ENCODE data around the gene CACNG1. TPM values are rescaled to one million over a fixed set of nuclear protein-coding genes. Genes with fewer than 3 reads are reported as not detected.

Gene CACNG1
- total RNA-seq, 1 donor from 2014 or later: not detected

DNA sequence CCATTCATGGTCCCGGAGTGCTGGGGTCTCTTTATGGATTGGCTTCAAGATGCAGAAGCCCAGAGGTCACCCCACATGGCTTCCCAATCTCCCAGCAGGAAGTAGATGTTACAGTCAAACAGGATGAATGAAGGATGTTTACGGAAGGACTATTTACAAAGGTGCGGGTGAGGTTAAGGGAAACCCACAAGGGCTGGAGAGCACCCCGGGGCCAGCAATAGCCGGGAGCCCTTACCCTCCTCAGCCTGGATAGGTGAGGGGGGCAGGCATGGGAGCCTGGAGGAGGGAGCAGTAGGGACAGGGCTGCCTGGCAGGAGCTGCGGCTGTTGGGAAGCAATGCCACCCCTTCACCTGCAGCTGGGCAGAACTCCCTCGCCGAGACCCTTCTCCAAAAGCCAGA lies 24.5 kb upstream of the CACNG1 start:
- no peak overlapping the region for H3K27ac Mint-ChIP-seq (ENCODE audit: unreplicated experiment)
- TF ChIP-seq, protein P1, sequence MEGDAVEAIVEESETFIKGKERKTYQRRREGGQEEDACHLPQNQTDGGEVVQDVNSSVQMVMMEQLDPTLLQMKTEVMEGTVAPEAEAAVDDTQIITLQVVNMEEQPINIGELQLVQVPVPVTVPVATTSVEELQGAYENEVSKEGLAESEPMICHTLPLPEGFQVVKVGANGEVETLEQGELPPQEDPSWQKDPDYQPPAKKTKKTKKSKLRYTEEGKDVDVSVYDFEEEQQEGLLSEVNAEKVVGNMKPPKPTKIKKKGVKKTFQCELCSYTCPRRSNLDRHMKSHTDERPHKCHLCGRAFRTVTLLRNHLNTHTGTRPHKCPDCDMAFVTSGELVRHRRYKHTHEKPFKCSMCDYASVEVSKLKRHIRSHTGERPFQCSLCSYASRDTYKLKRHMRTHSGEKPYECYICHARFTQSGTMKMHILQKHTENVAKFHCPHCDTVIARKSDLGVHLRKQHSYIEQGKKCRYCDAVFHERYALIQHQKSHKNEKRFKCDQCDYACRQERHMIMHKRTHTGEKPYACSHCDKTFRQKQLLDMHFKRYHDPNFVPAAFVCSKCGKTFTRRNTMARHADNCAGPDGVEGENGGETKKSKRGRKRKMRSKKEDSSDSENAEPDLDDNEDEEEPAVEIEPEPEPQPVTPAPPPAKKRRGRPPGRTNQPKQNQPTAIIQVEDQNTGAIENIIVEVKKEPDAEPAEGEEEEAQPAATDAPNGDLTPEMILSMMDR (IDR thresholded peaks at IDR 0.05; ENCODE audit: unreplicated experiment): no peak
- peaks cover 4% of the 10 kb centered on the region for H3K4me1 Mint-ChIP-seq (ENCODE audit: unreplicated experiment)
- no peak for DNase-seq (ENCODE audit: low spot score)
- no peaks in the 10 kb centered on the region for H3K9me3 Mint-ChIP-seq (ENCODE audit: unreplicated experiment)
- no peaks in the 10 kb centered on the region for H3K36me3 Mint-ChIP-seq (ENCODE audit: low read depth, unreplicated experiment)
- no peak overlapping the region for H3K4me3 Mint-ChIP-seq (ENCODE audit: unreplicated experiment)
- peaks cover 6% of the 10 kb centered on the region for H3K27me3 Mint-ChIP-seq (ENCODE audit: unreplicated experiment)

DNA sequence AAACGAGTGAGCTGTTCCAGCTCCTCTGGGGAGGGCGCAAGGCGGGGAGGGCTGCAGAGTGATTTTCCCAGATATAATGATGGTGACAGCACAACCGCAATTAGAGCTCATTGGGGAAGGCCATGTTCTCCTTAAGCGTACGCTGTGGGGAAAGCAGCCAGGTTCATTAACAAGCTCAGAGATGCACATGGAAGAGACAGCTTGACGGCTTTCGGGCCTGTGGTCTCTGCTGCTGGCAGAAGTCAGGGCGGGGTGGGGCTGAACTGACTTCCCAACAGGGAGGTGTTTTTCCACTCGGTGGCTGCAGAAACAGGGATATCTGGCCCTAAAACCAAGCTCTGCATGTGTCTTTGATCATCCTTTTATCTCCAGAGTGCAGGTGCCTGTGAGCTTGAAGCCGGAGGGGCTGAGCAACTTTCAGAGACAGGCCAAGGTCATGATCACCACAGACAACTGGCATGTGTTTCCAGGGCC lies 24.0 kb upstream of the CACNG1 start:
- peaks cover 4% of the 10 kb centered on the region for H3K4me1 Mint-ChIP-seq (ENCODE audit: unreplicated experiment)
- TF ChIP-seq, protein P1 (IDR thresholded peaks at IDR 0.05; ENCODE audit: unreplicated experiment): no peak
- H3K27me3 Mint-ChIP-seq (ENCODE audit: unreplicated experiment): peaks cover 6% of the 10 kb centered on the region
- no peak overlapping the region for H3K27ac Mint-ChIP-seq (ENCODE audit: unreplicated experiment)
- H3K4me3 Mint-ChIP-seq (ENCODE audit: unreplicated experiment): no peak overlapping the region
- H3K9me3 Mint-ChIP-seq (ENCODE audit: unreplicated experiment): no peaks in the 10 kb centered on the region
- DNase-seq (ENCODE audit: low spot score): no peak
- no peaks in the 10 kb centered on the region for H3K36me3 Mint-ChIP-seq (ENCODE audit: low read depth, unreplicated experiment)

DNA sequence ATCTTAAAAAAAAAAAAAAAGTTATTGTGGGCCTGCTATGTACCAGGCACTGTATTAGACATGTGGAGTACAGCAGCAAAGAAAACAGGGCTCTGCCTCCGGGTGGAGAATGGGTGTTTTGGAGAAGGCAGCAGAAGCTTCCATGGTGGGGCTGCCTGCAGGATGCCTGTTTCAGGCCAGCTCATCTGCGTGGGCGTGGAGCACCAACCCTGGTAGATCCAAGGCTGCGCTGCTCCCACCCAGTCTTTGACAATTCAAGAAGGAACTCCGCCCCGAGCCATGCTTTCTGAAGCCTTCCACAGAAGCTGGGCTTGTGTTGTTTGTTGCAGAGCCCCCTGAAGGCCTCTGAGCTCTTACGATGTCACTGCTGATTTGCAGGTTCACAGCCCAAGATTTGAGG lies 23.2 kb upstream of the CACNG1 start:
- peaks cover 6% of the 10 kb centered on the region for H3K27me3 Mint-ChIP-seq (ENCODE audit: unreplicated experiment)
- TF ChIP-seq, protein P1 (IDR thresholded peaks at IDR 0.05; ENCODE audit: unreplicated experiment): no peak
- H3K4me1 Mint-ChIP-seq (ENCODE audit: unreplicated experiment): peaks cover 4% of the 10 kb centered on the region
- no peak overlapping the region for H3K4me3 Mint-ChIP-seq (ENCODE audit: unreplicated experiment)
- no peaks in the 10 kb centered on the region for H3K9me3 Mint-ChIP-seq (ENCODE audit: unreplicated experiment)
- no peaks in the 10 kb centered on the region for H3K36me3 Mint-ChIP-seq (ENCODE audit: low read depth, unreplicated experiment)
- H3K27ac Mint-ChIP-seq (ENCODE audit: unreplicated experiment): no peak overlapping the region
- DNase-seq (ENCODE audit: low spot score): no peak

DNA sequence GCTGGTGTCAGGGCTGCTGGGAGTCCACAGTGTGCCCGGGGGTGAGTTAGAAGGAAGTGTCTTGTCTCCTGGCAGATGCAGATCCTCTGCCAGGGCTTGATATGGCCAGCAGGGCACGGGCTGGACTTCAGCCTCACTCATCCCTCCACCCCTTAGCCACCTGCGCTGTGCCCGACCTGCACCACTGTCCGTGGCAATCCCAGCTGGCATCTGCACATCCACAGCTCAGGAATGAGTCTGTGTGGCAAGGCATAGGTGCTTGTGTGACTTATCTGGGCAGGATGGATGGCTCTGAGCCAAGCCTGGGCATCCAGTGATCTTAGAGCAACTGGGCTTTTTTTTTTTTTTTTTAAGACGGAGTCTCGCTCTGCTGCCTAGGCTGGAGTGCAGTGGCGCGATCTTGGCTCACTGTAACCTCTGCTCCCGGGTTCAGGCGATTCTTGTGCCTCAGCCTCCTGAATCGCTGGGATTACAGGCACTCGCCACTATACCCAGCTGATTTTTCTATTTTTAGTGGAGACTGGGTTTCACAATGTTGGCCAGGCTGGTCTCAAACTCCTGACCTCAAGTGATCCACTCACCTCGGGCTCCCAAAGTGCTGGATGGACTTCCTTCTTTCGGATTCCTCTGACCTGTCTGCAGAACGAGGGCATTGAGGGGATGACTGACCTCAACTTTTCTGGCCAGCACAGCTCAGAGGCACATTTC lies 22.5 kb upstream of the CACNG1 start:
- H3K27me3 Mint-ChIP-seq (ENCODE audit: unreplicated experiment): peaks cover 6% of the 10 kb centered on the region
- no peaks in the 10 kb centered on the region for H3K9me3 Mint-ChIP-seq (ENCODE audit: unreplicated experiment)
- H3K27ac Mint-ChIP-seq (ENCODE audit: unreplicated experiment): no peak overlapping the region
- DNase-seq (ENCODE audit: low spot score): no peak
- H3K4me3 Mint-ChIP-seq (ENCODE audit: unreplicated experiment): no peak overlapping the region
- no peaks in the 10 kb centered on the region for H3K36me3 Mint-ChIP-seq (ENCODE audit: low read depth, unreplicated experiment)
- H3K4me1 Mint-ChIP-seq (ENCODE audit: unreplicated experiment): peaks cover 4% of the 10 kb centered on the region
- TF ChIP-seq, protein P1 (IDR thresholded peaks at IDR 0.05; ENCODE audit: unreplicated experiment): no peak

DNA sequence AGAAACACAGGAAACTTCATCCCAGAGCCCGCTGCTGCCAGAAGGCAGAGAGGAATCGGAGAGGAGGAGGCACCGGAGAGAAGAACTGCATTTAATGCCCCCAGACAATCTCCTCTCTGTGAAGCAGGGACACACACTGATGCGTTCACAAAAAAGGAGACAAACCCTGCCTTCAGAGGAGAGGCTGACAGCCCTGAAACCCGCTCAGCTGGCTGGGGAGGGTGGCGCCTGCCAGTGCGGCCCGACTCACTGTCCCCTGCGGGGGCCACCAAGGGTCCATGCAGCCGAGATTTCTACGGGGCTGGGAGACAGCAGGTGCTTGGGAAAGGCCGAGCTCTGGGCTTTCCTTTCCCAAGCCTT lies 21.9 kb upstream of the CACNG1 start:
- Mint-ChIP-seq H3K9me3 (ENCODE audit: unreplicated experiment) (no peaks in the 10 kb centered on the region), H3K36me3 (ENCODE audit: low read depth, unreplicated experiment) (no peaks in the 10 kb centered on the region), H3K4me3 (ENCODE audit: unreplicated experiment) (no peak overlapping the region), H3K27ac (ENCODE audit: unreplicated experiment) (no peak overlapping the region), H3K27me3 (ENCODE audit: unreplicated experiment) (peaks cover 6% of the 10 kb centered on the region), H3K4me1 (ENCODE audit: unreplicated experiment) (peaks cover 4% of the 10 kb centered on the region)
- TF ChIP-seq, protein P1 (IDR thresholded peaks at IDR 0.05; ENCODE audit: unreplicated experiment): no peak
- DNase-seq (ENCODE audit: low spot score): no peak

Measured in endothelial cell (in vitro differentiated cells).